Fibroblast of skin of left biceps (primary cell): ENCODE data around the gene CDC42EP5.
"Not testable (repeated sequence)": the region's sequence is repeated elsewhere in the genome, so short reads cannot be mapped to it uniquely, and the experiment has no call there.

Source experiments
- DNase-seq, 2 experiments: peaks; one replicate each; pipeline ENCODE4 v3.0.0-alpha.2; 2013; ENCODE audit warnings: low read depth in 2 of 2

CDC42EP5 gene

GRCh38 chr19:54448774-54449700, 24.1 kb downstream of the CDC42EP5 start, which contains the start of gene LENG8:
LENG8 (plus strand) TSS chr19:54449199; CDS start chr19:54451345, 2,146 bp downstream.
- DNase-seq = peak; percentile 93

GRCh38 chr19:54448040-54448773, 24.9 kb downstream of the CDC42EP5 start:
- no peak for DNase-seq

GRCh38 chr19:54446349-54446748, 26.7 kb downstream of the CDC42EP5 start:
- DNase-seq = not testable (repeated sequence)

GRCh38 chr19:54444737-54445136, 28.4 kb downstream of the CDC42EP5 start:
- DNase-seq = no peak

- DNase-seq = no peak
These were observed 32.5 kb downstream of the CDC42EP5 start for GRCh38 chr19:54440641-54441040.

GRCh38 chr19:54439174-54439851, 33.8 kb downstream of the CDC42EP5 start:
- DNase-seq = no peak

GRCh38 chr19:54436628-54437252, 36.4 kb downstream of the CDC42EP5 start:
- no peak for DNase-seq

- no peak for DNase-seq
These were observed 37.0 kb downstream of the CDC42EP5 start for GRCh38 chr19:54436031-54436523.

- no peak for DNase-seq
These were observed 37.5 kb downstream of the CDC42EP5 start for GRCh38 chr19:54435551-54436016.

GRCh38 chr19:54434873-54435214, 38.3 kb downstream of the CDC42EP5 start:
- no peak for DNase-seq

GRCh38 chr19:54434112-54434872, 38.8 kb downstream of the CDC42EP5 start:
- DNase-seq = no peak

- no peak for DNase-seq
These were observed 39.4 kb downstream of the CDC42EP5 start for GRCh38 chr19:54433697-54434096.

GRCh38 chr19:54432144-54432738, 40.9 kb downstream of the CDC42EP5 start:
- DNase-seq = no peak

GRCh38 chr19:54431255-54431838, 41.7 kb downstream of the CDC42EP5 start:
- no peak for DNase-seq

GRCh38 chr19:54430306-54431254, 42.5 kb downstream of the CDC42EP5 start:
- DNase-seq = no peak

- no peak for DNase-seq
These were observed 43.4 kb downstream of the CDC42EP5 start for GRCh38 chr19:54429545-54430227.

- no peak for DNase-seq
These were observed 44.0 kb downstream of the CDC42EP5 start for GRCh38 chr19:54429176-54429495.
